ENCODE results near the gene RPUSD1.
"Not testable (repeated sequence)": the region's sequence is repeated elsewhere in the genome, so short reads cannot be mapped to it uniquely, and the experiment has no call there.

RPUSD1 gene

GRCh38 chr16:747978-748746 lies 40.0 kb downstream of the RPUSD1 start:
- DNase-seq (ENCODE audit: low spot score) = no peak

DNA sequence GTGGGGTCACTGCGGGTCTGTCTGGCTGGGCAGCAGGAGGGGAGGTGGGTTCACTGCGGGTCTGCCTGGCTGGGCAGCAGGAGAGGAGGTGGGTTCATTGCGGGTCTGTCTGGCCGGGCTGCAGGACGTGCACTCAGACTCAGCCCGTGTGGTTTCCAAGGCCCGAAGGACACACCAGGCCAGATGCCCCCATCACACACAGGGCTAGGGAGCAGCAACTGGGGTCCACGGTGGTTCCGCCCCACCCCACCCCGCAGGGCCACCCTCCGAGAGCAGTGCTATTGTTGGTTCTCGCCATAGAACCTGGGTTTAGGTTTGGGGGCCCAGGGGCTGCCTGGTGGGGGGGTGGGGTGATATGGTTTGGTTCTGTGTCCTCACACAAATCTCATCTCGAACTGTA lies 41.5 kb downstream of the RPUSD1 start:
- DNase-seq (ENCODE audit: low spot score) = no peak

DNA sequence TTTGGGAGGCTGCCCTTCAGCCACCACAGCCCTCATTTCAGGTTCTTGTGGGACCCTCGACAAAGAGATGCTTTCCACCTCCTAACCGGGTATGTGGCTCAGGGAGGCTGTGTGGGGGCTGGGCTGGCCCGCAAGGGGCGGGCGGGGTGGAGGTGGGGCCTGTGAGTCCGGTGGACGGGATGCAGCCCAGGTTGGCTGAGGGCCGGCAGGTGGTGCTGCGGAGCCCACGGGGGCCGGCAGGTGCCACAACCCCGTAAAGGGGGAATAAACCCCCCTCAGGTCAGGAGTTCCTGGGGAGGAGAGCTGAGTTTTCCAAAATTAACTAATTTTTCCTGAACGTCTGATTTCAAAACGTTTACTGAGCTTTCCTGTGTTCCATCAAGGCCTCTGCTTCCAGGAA lies 42.4 kb downstream of the RPUSD1 start:
- no peak for DNase-seq (ENCODE audit: low spot score)

DNA sequence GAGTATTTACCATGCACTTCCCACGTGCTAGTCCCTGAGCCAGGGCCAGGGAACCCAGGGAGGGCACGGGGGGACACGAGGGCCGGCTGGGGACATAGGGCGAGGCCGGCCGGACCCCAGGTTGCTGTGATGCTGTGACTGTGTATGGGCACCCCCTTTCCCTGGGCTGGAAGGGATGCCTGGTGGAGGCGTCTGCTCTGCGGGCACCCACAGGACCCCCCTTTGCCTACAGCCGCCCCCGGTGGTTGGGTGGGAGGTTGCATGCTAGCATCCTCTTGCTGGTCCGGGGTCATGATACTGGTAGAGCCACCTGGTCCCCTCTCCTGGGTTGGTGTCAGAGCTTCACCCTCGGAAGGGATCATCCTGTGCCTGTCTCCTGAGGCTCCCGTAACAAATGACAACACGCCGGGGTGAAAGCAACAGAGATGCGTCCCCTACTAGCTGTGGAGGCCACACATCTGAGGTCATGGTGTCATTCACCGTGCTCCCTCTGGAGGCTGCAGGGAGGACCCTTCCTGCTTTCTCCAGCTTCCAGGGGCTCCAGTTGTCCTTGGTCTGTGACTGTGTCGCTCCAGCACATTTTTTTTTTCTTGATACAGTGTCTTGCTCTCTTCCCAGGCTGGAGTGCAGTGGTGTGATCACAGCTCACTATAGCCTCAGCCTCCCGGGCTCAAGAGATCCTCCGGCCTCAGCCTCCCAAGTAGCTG lies 44.2 kb downstream of the RPUSD1 start:
- DNase-seq (ENCODE audit: low spot score) = no peak

GRCh38 chr16:742894-743293 lies 45.3 kb downstream of the RPUSD1 start:
- DNase-seq (ENCODE audit: low spot score) = not testable (repeated sequence)

DNA sequence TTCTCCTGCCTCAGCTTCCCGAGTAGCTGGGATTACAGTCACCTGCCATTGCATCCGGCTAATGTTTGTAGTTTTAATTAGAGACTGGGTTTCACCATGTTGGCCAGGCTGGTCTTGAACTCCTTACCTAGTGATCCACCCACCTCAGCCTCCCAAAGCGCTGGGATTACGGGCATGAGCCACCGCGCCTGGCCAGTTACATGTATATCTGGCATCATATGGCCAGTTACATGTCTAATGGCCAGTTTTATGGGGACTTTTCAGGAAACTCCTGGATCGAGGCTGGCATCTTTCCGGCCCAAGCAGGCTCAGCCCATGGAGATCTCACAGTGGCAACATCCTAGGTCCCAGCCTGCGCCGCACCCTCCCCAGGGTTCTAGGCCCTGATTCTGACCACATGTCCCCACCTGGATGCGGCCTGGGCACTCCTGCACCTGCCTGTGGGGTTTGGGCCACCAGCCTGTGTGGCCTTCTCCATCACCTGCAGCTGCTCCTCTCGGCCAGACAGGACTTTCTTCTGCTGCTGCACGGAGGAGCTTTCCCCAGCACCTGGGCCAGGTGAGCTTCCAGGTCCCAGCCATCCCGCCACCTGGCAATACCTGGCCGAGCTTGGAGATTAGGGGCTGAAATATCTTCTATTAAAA lies 46.1 kb downstream of the RPUSD1 start:
- no peak for DNase-seq (ENCODE audit: low spot score)

DNA sequence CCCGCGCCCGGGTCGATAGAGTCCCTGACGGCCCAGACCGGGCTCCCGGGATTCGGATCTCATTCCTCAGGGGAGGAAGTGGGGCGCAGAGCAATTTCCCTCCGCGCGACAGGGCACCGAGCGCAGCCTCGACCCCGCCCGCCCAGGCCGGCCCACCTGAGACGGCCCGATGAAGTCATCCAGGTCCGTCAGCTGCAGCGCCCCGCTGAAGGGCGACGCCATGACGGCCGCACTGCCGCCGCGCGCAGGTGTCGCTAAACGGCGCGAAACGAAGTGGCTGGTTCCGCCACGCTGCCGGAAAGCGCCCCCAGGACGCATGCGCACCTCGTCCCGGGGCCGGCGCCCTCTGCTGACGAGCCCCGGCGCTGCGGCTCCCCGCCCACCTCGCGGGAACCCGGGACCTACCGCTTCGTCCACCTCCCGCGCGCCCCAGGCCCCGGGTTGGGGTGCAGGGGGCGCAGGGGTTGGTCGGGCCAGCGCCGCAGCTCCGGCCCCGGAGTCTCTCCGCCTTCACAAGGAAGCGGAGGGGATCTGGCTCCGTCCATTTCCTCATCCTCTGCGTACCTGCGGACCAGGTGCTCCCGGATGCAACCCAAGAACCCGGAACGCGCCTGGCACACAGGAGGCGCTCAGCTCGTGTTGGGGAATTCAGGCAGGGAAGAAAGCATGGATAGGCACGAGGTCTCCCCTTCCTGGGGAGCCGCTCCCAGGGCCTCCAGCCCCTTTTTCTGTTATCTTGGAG lies 47.2 kb downstream of the RPUSD1 start, which contains the start of gene CIAO3:
CIAO3 (minus strand) TSS at position 234 of the 742 bp plus-strand sequence; CDS start at position 222, 12 bp downstream.
- peak; percentile 86 for DNase-seq (ENCODE audit: low spot score)

DNA sequence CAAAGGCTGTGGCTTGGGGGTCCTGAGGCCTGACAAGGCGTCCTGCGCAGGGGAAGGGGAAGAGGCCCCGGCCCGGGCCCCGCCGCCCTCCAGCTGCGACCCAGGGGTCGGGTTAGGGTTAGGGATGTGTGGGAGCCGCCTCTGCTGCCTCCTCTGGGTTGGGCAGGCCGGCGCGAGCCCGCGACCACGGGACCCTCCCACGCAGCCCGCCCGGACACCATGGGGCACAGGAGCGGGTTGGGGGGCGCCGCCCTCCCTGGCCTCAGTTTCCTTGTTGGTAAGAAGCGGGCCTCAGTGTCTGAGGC lies 47.8 kb downstream of the RPUSD1 start:
- no peak for DNase-seq (ENCODE audit: low spot score)

- no peak for DNase-seq (ENCODE audit: low spot score)
These were observed 48.4 kb downstream of the RPUSD1 start for GRCh38 chr16:739560-740458.

DNA sequence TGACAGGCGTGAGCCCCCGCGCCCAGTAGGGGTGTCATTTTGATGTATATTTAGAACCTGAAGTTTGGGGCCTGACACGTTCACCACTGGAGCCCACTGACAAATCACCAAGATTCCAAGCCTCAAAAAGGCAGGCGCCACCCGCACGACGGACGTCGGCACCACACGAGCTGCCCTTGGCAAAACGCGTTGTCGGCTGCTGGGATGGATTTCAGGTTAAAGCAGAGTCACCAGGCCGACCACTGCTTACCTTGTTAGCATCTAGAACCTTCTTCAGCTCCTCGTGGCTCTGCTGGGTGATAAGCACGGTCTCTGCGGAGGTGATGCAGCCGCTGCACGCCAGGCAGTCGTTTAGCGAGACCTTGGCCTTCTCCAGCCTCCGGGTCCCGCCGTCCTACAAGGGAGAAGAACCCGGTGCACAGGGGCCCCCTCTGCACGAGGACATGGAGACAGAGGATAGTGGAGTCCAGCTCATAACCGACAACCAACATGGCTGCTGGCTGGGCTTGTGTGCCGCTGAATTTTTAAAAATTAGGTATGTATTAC lies 51.2 kb downstream of the RPUSD1 start:
- DNase-seq (ENCODE audit: low spot score) = no peak

GRCh38 chr16:735982-736453 lies 52.2 kb downstream of the RPUSD1 start:
- DNase-seq (ENCODE audit: low spot score) = no peak

- DNase-seq (ENCODE audit: low spot score) = no peak
These were observed 53.0 kb downstream of the RPUSD1 start for GRCh38 chr16:734981-735881.

Data from Ammon's horn (tissue), 1 donor.